CD14-positive monocyte (primary cell): ENCODE measurements around the gene NFYC. TPM values are rescaled to one million over a fixed set of nuclear protein-coding genes. Genes with fewer than 3 reads are reported as not detected.

ENCODE experiments used
- DNase-seq, 3 donors: peaks; one replicate each; pipeline ENCODE4 v3.0.0-alpha.2; 2011 to 2022
- H2AFZ ChIP-seq: 2 replicates; pipeline ENCODE4 v1.6.0; 2012; ENCODE audit warnings: mild to moderate bottlenecking, low read depth, low read length, inconsistent platforms; ENCODE audit not compliant: insufficient read depth, poor library complexity, severe bottlenecking
- H3K27ac ChIP-seq, 2 donors: 1 replicate in 1 of 2; 2 replicates in 1 of 2; pipeline ENCODE4 v1.5.1; 2012 to 2013; ENCODE audit warnings: low read length in 2 of 2, control low read depth in 1 of 2, inconsistent platforms in 1 of 2, low read depth in 1 of 2, mild to moderate bottlenecking in 1 of 2
- H3K27me3 ChIP-seq, 2 donors: one replicate each; pipeline versions ENCODE4 v1.6.0 to v1.6.1; 2011 to 2013; ENCODE audit warnings: low read length in 2 of 2; ENCODE audit not compliant: control insufficient read depth in 2 of 2, insufficient read depth in 2 of 2
- H3K36me3 ChIP-seq, 2 donors: replicated peaks in 1 of 2; 1 replicate in 1 of 2; 2 replicates in 1 of 2; pipeline versions ENCODE4 v1.5.1 to v1.6.1; 2012 to 2013; ENCODE audit warnings: low read length in 2 of 2, control low read depth in 1 of 2, inconsistent platforms in 1 of 2, mild to moderate bottlenecking in 1 of 2; ENCODE audit not compliant: insufficient read depth in 2 of 2, control insufficient read depth in 1 of 2
- H3K4me1 ChIP-seq, 2 donors: 1 replicate in 1 of 2; 2 replicates in 1 of 2; pipeline versions ENCODE4 v1.5.1 to v1.6.1; 2012 to 2013; ENCODE audit warnings: low read length in 2 of 2, control low read depth in 1 of 2, inconsistent platforms in 1 of 2, mild to moderate bottlenecking in 1 of 2, moderate library complexity in 1 of 2; ENCODE audit not compliant: insufficient read depth in 2 of 2, control insufficient read depth in 1 of 2
- H3K4me2 ChIP-seq: replicated peaks from 2 replicates; pipeline ENCODE3; 2012; ENCODE audit warnings: low read length, moderate library complexity, mild to moderate bottlenecking; ENCODE audit not compliant: poor library complexity, severe bottlenecking; ENCODE audit errors: extremely low read depth
- H3K4me3 ChIP-seq, 3 experiments: fragments of 200-600 bp in 1 of 3; sonication (generic) in 1 of 3; replicated peaks in 1 of 3; 1 replicate in 2 of 3; 2 replicates in 1 of 3; pipeline ENCODE4 v1.5.1; 2011 to 2013; ENCODE audit warnings: low read length in 3 of 3, mild to moderate bottlenecking in 3 of 3, control low read depth in 2 of 3, low read depth in 2 of 3, inconsistent platforms in 1 of 3, moderate library complexity in 1 of 3
- H3K79me2 ChIP-seq: 2 replicates; pipeline ENCODE4 v1.6.0; 2012; ENCODE audit warnings: mild to moderate bottlenecking, control low read depth, inconsistent platforms, low read length, moderate library complexity; ENCODE audit not compliant: insufficient read depth
- H3K9ac ChIP-seq: 2 replicates; pipeline ENCODE4 v1.6.0; 2017; ENCODE audit warnings: low read length, mild to moderate bottlenecking; ENCODE audit not compliant: insufficient read depth, poor library complexity, severe bottlenecking
- H3K9me3 ChIP-seq, 2 donors: replicated peaks in 1 of 2; 1 replicate in 1 of 2; 2 replicates in 1 of 2; pipeline versions ENCODE4 v1.5.1 to v1.6.1; 2012 to 2013; ENCODE audit warnings: low read length in 2 of 2, control low read depth in 1 of 2; ENCODE audit not compliant: control insufficient read depth in 1 of 2, insufficient read depth in 1 of 2
- H4K20me1 ChIP-seq: 2 replicates; pipeline ENCODE4 v1.6.0; 2012; ENCODE audit warnings: mild to moderate bottlenecking, low read length, control low read depth, moderate library complexity; ENCODE audit not compliant: insufficient read depth
- H3K27ac Mint-ChIP-seq, 7 donors: one replicate each; pipeline ENCODE4 v1.8.0; 2020; ENCODE audit warnings: mild to moderate bottlenecking in 7 of 7, mixed read lengths in 7 of 7, moderate library complexity in 6 of 7, inconsistent platforms in 2 of 7
- H3K27me3 Mint-ChIP-seq, 3 donors: one replicate each; pipeline ENCODE4 v1.8.0; 2021 to 2022; ENCODE audit warnings: low read depth in 3 of 3, mild to moderate bottlenecking in 3 of 3, mixed read lengths in 3 of 3, moderate library complexity in 3 of 3, inconsistent platforms in 1 of 3
- H3K36me3 Mint-ChIP-seq, 2 donors: one replicate each; pipeline ENCODE4 v1.8.0; 2020; ENCODE audit warnings: mixed read lengths in 2 of 2, inconsistent platforms in 1 of 2, mild to moderate bottlenecking in 1 of 2
- H3K4me1 Mint-ChIP-seq: one replicate; pipeline ENCODE4 v1.8.0; 2020; ENCODE audit warnings: mild to moderate bottlenecking, mixed read lengths
- H3K4me3 Mint-ChIP-seq, 2 donors: one replicate each; pipeline ENCODE4 v1.8.0; 2020; ENCODE audit warnings: mild to moderate bottlenecking in 2 of 2, mixed read lengths in 2 of 2, moderate library complexity in 1 of 2
- H3K9me3 Mint-ChIP-seq, 7 donors: one replicate each; pipeline ENCODE4 v1.8.0; 2020 to 2022; ENCODE audit warnings: mixed read lengths in 7 of 7, mild to moderate bottlenecking in 6 of 7, moderate library complexity in 6 of 7, inconsistent platforms in 2 of 7
- CTCF ChIP-seq: fragments of 200-600 bp; IDR thresholded peaks from one replicate; pipeline ENCODE4 v1.8.0; 2022; ENCODE audit warnings: antibody characterized with exemption, mild to moderate bottlenecking
- WGBS: methylation state at CpG from one replicate; pipeline ENCODE4 v1.1.5; 2013; ENCODE audit warnings: missing lambda C conversion rate; ENCODE audit not compliant: insufficient coverage; 5-methylcytosine and 5-hydroxymethylcytosine counted together
- intact Hi-C, 2 donors: fragments of 100-400 bp; cut with micrococcal nuclease; formaldehyde crosslinking; loops; one replicate each; pipeline versions ENCODE4 v1.15.0 to v1.15.1; 2023
- polyA plus RNA-seq, 3 donors: library from polyadenylated mRNA; depleted of rRNA in 1 of 3; unstranded in 2 of 3; stranded (reverse) in 1 of 3; fragments of 300-500 nt in 2 of 3; fragments of >200 nt in 1 of 3; fragmentation: Illumina TruSeq in 2 of 3; gene quantifications; 1 replicate in 2 of 3; 2 replicates in 1 of 3; pipeline ENCODE4 v1.2.3, GENCODE V29; 2012 to 2021

The NFYC gene
- polyA plus RNA-seq, 3 donors = 61.2 to 142 (median 68.2) TPM

DNA sequence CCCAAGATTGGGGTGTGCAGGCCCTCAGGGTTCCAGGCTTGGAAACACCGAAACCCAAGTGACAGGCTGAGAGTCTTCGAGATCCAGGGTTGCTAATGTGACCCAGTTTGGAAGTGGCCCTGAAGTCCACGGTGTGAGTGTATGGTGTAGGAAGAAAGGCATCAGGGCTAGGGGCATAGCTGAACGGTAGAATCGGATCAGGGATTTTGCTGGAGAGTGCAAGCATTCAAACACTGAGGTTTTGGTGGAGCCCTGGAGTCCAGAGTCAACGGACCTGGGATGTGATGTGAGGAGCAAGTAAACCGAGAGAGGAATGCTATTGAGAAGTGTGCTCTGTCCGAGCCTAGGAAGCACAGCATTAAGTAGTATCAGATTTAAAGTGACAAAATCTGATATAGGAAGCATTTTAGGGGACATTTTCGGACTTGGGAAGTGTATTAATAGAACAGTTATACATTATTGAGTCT, 958 bp downstream of the NFYC start:
- Mint-ChIP-seq H3K27me3 (no peaks in the 10 kb centered on the region), H3K9me3 (no peaks in the 10 kb centered on the region), H3K36me3 (peaks cover 15 to 17% of the 10 kb centered on the region in 2 donors), H3K4me3 (peak overlapping the region; percentile 89 to 99), H3K4me1 (peaks cover 50% of the 10 kb centered on the region), H3K27ac (peak overlapping the region; percentile 98 to 99 (median 99))
- H3K79me2 ChIP-seq = peaks cover 90% of the 10 kb centered on the region
- WGBS = 4% methylated on average over 8 of the region's 9 CpGs
- peak overlapping the region; percentile 93 for H3K4me2 ChIP-seq
- no peaks in the 10 kb centered on the region for H3K9me3 ChIP-seq
- peak overlapping the region; percentile 99 to 100 for H3K27ac ChIP-seq
- intact Hi-C loops = no loop called here
- no peak for TF ChIP-seq CTCF
- peaks cover 0 to 16% of the 10 kb centered on the region in 2 donors for H3K36me3 ChIP-seq
- H4K20me1 ChIP-seq = peaks cover 62% of the 10 kb centered on the region
- no peak for DNase-seq
- H3K27me3 ChIP-seq = no peaks in the 10 kb centered on the region
- peak overlapping the region; percentile 100 for H3K9ac ChIP-seq
- peak overlapping the region; percentile 81 for H2AFZ ChIP-seq
- peaks cover 23 to 33% of the 10 kb centered on the region in 2 donors for H3K4me1 ChIP-seq
- peak overlapping the region; percentile 70 to 96 (median 82) for H3K4me3 ChIP-seq

GRCh38 chr1:40693425-40693824, 1.9 kb downstream of the NFYC start:
- H3K27me3 Mint-ChIP-seq = no peaks in the 10 kb centered on the region
- WGBS = no CpG with 5 or more reads among the region's 1 CpG

More at GRCh38 chr1:40693425-40693824, 1.9 kb downstream of the NFYC start:
- peaks cover 0 to 1% (median 0%) of the 10 kb centered on the region in 7 donors for H3K9me3 Mint-ChIP-seq
- peak overlapping the region in 5 of 7 donors; percentile 20 to 99 (median 46) for H3K27ac Mint-ChIP-seq
- Histone ChIP-seq H3K9me3 (no peaks in the 10 kb centered on the region), H3K27me3 (no peaks in the 10 kb centered on the region), H2AFZ (no peak overlapping the region), H3K36me3 (peaks cover 0 to 16% of the 10 kb centered on the region in 2 donors), H4K20me1 (peaks cover 68% of the 10 kb centered on the region), H3K4me2 (peak overlapping the region; percentile 93), H3K9ac (peak overlapping the region; percentile 100), H3K4me3 (peak overlapping the region in 1 of 3 experiments; percentile 82), H3K79me2 (peaks cover 98% of the 10 kb centered on the region), H3K27ac (peak overlapping the region in 1 of 2 donors; percentile 99), H3K4me1 (peaks cover 25 to 33% of the 10 kb centered on the region in 2 donors)
- intact Hi-C loops = no loop called here
- peak overlapping the region in 1 of 2 donors; percentile 99 for H3K4me3 Mint-ChIP-seq
- H3K36me3 Mint-ChIP-seq = peaks cover 15 to 16% of the 10 kb centered on the region in 2 donors
- TF ChIP-seq CTCF = no peak
- peaks cover 52% of the 10 kb centered on the region for H3K4me1 Mint-ChIP-seq
- no peak for DNase-seq
